ENCODE data around the gene FDXACB1.
"Not testable (repeated sequence)": the region's sequence is repeated elsewhere in the genome, so short reads cannot be mapped to it uniquely, and the experiment has no call there.

The FDXACB1 gene

DNA sequence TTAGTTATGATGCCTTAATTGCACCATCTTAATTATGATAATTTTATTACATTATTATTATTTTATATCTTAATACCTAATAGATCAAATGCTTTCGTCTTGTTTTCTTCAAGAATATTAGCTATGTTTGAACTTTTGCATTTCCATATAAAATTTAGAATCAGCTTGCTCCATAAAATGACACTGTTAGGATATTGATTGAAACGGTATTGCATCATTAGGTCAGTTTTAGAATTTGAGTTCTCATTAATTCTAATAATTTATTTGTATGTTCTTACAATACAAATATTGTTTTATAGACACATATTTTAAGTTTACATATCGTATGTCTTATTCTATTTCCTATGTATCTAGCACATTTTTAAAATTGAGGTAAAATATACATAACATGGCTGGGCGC is 7.1 kb upstream of the FDXACB1 start:
- H3K36me3 ChIP-seq (ENCODE audit: low read length): no peaks in the 10 kb centered on the region
- H3K9ac ChIP-seq (ENCODE audit: low read length): no peak overlapping the region
- H4K20me1 ChIP-seq (ENCODE audit: low read depth, low read length): no peaks in the 10 kb centered on the region
- H3K9me3 ChIP-seq (ENCODE audit: insufficient read depth, low read length): no peaks in the 10 kb centered on the region
- no peak overlapping the region for H3K4me3 ChIP-seq (ENCODE audit: insufficient read depth, low read length, poor library complexity, severe bottlenecking)
- H3K27ac ChIP-seq (ENCODE audit: low read depth, low read length): no peak overlapping the region
- H2AFZ ChIP-seq (ENCODE audit: low read depth, low read length, severe bottlenecking): no peak overlapping the region
- no peak overlapping the region for H3K4me2 ChIP-seq (ENCODE audit: low read depth, low read length, poor library complexity, severe bottlenecking)
- H3K9me2 ChIP-seq (replicated peaks; ENCODE audit: insufficient read depth, low read length): no peaks in the 10 kb centered on the region
- H3F3A ChIP-seq (ENCODE audit: insufficient read depth): no peaks in the 10 kb centered on the region
- no peaks in the 10 kb centered on the region for H3K79me2 ChIP-seq (ENCODE audit: insufficient read depth, low read length)
- TF ChIP-seq EZH2phosphoT487 (conservative IDR thresholded peaks at IDR 0.05; ENCODE audit: low read length) (no peak), CTCF (IDR thresholded peaks at IDR 0.05; ENCODE audit: insufficient read depth, low read length, poor library complexity, severe bottlenecking) (no peak)
- no peaks in the 10 kb centered on the region for H3K27me3 ChIP-seq (ENCODE audit: low read length)

DNA sequence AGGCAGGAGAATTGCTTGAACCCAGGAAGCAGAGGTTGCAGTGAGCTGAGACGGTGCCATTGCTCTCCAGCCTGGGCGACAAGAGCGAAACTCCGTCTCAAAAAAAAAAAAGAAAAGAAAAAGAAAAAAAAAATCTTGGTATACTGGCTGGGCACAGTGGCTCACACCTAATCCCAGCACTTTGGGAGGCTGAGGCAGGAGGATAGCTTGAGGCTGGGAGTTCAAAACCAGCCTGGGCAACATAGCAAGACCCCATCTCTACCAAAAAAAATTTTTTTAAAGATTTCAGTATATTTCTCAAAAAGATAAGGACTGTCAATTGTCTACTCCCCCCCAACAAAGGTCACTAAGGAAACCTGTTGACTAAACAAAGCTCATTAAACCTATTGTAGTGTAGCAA is 6.1 kb upstream of the FDXACB1 start:
- H2AFZ ChIP-seq (ENCODE audit: low read depth, low read length, severe bottlenecking); H3K79me2 ChIP-seq (ENCODE audit: insufficient read depth, low read length); H3F3A ChIP-seq (ENCODE audit: insufficient read depth); H3K36me3 ChIP-seq (ENCODE audit: low read length); H3K9me3 ChIP-seq (ENCODE audit: insufficient read depth, low read length); H3K4me2 ChIP-seq (ENCODE audit: low read depth, low read length, poor library complexity, severe bottlenecking); H3K27me3 ChIP-seq (ENCODE audit: low read length); H3K4me3 ChIP-seq (ENCODE audit: insufficient read depth, low read length, poor library complexity, severe bottlenecking); H3K9me2 ChIP-seq (replicated peaks; ENCODE audit: insufficient read depth, low read length); H3K9ac ChIP-seq (ENCODE audit: low read length); H3K27ac ChIP-seq (ENCODE audit: low read depth, low read length); H4K20me1 ChIP-seq (ENCODE audit: low read depth, low read length): not testable (repeated sequence)

GRCh38 chr11:111882202-111882601 is 3.2 kb upstream of the FDXACB1 start:
- H3K9me2 ChIP-seq (replicated peaks; ENCODE audit: insufficient read depth, low read length): no peaks in the 10 kb centered on the region
- no peak overlapping the region for H3K4me2 ChIP-seq (ENCODE audit: low read depth, low read length, poor library complexity, severe bottlenecking)
- no peak for TF ChIP-seq EZH2phosphoT487 (conservative IDR thresholded peaks at IDR 0.05; ENCODE audit: low read length)
- TF ChIP-seq CTCF (IDR thresholded peaks at IDR 0.05; ENCODE audit: insufficient read depth, low read length, poor library complexity, severe bottlenecking): no peak
- H3K4me3 ChIP-seq (ENCODE audit: insufficient read depth, low read length, poor library complexity, severe bottlenecking): no peak overlapping the region
- no peak overlapping the region for H2AFZ ChIP-seq (ENCODE audit: low read depth, low read length, severe bottlenecking)
- H3K36me3 ChIP-seq (ENCODE audit: low read length): no peaks in the 10 kb centered on the region
- peaks cover 1% of the 10 kb centered on the region; the same call in 1 of the 2 replicates for H3F3A ChIP-seq (ENCODE audit: insufficient read depth)
- H3K9ac ChIP-seq (ENCODE audit: low read length): no peak overlapping the region
- no peaks in the 10 kb centered on the region for H3K27me3 ChIP-seq (ENCODE audit: low read length)
- H3K79me2 ChIP-seq (ENCODE audit: insufficient read depth, low read length): 0 out of 2 replicates have a peak, but pooled peaks cover 11% of the 10 kb centered on the region
- H4K20me1 ChIP-seq (ENCODE audit: low read depth, low read length): no peaks in the 10 kb centered on the region
- no peak overlapping the region for H3K27ac ChIP-seq (ENCODE audit: low read depth, low read length)
- no peaks in the 10 kb centered on the region for H3K9me3 ChIP-seq (ENCODE audit: insufficient read depth, low read length)

GRCh38 chr11:111879637-111879960 is 634 bp upstream of the FDXACB1 start:
- H3F3A ChIP-seq (ENCODE audit: insufficient read depth): peaks cover 4% of the 10 kb centered on the region
- peak overlapping the region; percentile 79 for H3K9ac ChIP-seq (ENCODE audit: low read length)
- peak overlapping the region; percentile 87 for H2AFZ ChIP-seq (ENCODE audit: low read depth, low read length, severe bottlenecking)
- 0 out of 2 replicates have a peak, but pooled peaks cover 11% of the 10 kb centered on the region for H3K79me2 ChIP-seq (ENCODE audit: insufficient read depth, low read length)
- peak overlapping the region; percentile 82 for H3K27ac ChIP-seq (ENCODE audit: low read depth, low read length)
- H3K36me3 ChIP-seq (ENCODE audit: low read length): no peaks in the 10 kb centered on the region
- H3K27me3 ChIP-seq (ENCODE audit: low read length): no peaks in the 10 kb centered on the region
- no peak for TF ChIP-seq CTCF (IDR thresholded peaks at IDR 0.05; ENCODE audit: insufficient read depth, low read length, poor library complexity, severe bottlenecking)
- no peak for TF ChIP-seq EZH2phosphoT487 (conservative IDR thresholded peaks at IDR 0.05; ENCODE audit: low read length)
- peak overlapping the region; percentile 83 for H3K4me3 ChIP-seq (ENCODE audit: insufficient read depth, low read length, poor library complexity, severe bottlenecking)
- no peaks in the 10 kb centered on the region for H3K9me2 ChIP-seq (replicated peaks; ENCODE audit: insufficient read depth, low read length)
- H3K9me3 ChIP-seq (ENCODE audit: insufficient read depth, low read length): no peaks in the 10 kb centered on the region
- H4K20me1 ChIP-seq (ENCODE audit: low read depth, low read length): no peaks in the 10 kb centered on the region
- peak overlapping the region; percentile 95 for H3K4me2 ChIP-seq (ENCODE audit: low read depth, low read length, poor library complexity, severe bottlenecking)
